Astrocyte of the spinal cord (primary cell): ENCODE data around the gene YARS1.

Source experiments
- DNase-seq: peaks from one replicate; pipeline ENCODE4 v3.0.0; 2011; ENCODE audit warnings: low read depth, low spot score
- H3K4me3 ChIP-seq: 2 replicates; pipeline ENCODE4 v1.5.1; 2011; ENCODE audit warnings: low read depth, mild to moderate bottlenecking, low read length, moderate library complexity
- in situ Hi-C: cut with HindIII; loops from 2 replicates; pipeline ENCODE4 v1.10.0; 2017; ENCODE audit warnings: low sequenced_read_pairs
- TF ChIP-seq, protein P1 (sequence below): IDR thresholded peaks from 2 replicates; pipeline ENCODE4 v1.5.1; 2012; ENCODE audit warnings: low read depth, mild to moderate bottlenecking, low read length, inconsistent platforms

YARS1 gene

DNA sequence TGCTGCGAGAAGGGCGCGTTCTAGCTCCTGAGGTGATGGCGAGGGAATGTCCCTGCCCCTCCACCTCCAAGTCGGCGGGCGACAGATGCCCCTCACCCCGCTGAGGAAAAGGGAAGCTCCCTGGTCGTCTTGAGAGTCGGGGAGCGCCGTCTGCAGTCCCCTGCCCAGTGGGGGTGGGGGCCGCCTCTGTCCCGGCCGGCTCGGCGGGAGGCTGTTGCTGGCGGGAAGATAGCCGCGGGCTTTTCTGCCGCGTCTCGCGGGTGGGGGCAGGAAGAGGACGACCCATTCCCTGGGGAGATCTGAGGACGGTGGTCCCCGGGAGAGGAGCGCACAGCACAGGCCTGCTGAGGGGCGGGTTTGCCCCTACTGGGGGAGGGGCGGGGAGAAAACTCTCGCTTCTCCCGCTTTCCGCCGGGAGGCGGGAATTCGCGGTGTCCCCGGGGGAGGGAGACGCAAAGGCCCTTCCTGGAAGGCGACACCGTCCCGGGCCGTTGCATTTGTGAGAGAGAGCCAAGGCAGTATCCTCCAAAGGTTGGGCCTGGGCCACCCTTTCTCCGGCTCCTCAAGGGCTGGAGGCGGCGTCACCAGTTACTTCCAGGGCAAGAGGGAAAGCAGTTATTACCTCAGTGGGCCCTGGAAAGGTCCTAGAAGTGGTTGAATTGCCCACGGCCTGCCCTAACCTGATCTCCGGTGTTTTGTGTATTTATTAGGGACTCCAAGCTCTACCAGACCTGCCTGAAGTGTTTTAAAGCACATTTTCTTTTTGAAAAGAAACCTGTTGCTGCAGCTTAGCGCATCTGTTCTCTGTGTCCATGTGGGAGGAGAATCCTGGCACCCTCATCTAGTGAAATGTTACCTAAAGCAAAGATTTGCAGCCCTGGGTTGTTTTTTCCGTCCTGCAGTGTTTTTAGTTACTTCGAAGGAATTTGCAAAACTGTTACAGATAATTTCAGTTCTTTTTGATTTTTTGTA, 943 bp upstream of the YARS1 start:
- peak; percentile 60 for DNase-seq
- peak overlapping the region; percentile 100 for H3K4me3 ChIP-seq
- TF ChIP-seq, protein P1, sequence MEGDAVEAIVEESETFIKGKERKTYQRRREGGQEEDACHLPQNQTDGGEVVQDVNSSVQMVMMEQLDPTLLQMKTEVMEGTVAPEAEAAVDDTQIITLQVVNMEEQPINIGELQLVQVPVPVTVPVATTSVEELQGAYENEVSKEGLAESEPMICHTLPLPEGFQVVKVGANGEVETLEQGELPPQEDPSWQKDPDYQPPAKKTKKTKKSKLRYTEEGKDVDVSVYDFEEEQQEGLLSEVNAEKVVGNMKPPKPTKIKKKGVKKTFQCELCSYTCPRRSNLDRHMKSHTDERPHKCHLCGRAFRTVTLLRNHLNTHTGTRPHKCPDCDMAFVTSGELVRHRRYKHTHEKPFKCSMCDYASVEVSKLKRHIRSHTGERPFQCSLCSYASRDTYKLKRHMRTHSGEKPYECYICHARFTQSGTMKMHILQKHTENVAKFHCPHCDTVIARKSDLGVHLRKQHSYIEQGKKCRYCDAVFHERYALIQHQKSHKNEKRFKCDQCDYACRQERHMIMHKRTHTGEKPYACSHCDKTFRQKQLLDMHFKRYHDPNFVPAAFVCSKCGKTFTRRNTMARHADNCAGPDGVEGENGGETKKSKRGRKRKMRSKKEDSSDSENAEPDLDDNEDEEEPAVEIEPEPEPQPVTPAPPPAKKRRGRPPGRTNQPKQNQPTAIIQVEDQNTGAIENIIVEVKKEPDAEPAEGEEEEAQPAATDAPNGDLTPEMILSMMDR: no peak
- in situ Hi-C loops: no loop called here

- in situ Hi-C loops: no loop called here
- H3K4me3 ChIP-seq: peak overlapping the region; percentile 100
- DNase-seq: peak; percentile 37
- TF ChIP-seq, protein P1: no peak
Observed at GRCh38 chr1:32816676-32817158, 441 bp downstream of the YARS1 start.

GRCh38 chr1:32813941-32814739, 3.0 kb downstream of the YARS1 start:
- no peak overlapping the region for H3K4me3 ChIP-seq
- DNase-seq: no peak
- in situ Hi-C loops: no loop called here
- TF ChIP-seq, protein P1: no peak

DNA sequence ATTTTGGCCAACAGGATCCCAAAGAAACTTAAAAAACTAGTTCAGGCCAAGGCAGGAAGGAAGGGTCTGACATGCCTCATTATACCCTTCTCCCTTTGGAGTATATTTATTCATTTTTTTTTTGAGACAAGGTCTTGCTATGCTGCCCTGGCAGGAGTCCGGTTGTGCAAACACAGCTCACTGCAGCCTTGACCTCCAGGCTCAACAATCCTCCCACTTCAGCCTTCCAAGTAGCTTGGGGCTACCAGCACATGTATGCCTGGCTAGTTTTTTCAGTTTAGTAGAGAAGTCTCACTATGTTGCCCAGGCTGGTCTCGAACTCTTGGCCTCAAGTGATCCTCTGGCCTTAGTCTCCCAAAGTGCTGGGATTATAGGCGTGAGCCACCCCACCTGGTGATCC, 5.2 kb downstream of the YARS1 start:
- TF ChIP-seq, protein P1: no peak
- DNase-seq: no peak
- in situ Hi-C loops: no loop called here
- H3K4me3 ChIP-seq: no peak overlapping the region

DNA sequence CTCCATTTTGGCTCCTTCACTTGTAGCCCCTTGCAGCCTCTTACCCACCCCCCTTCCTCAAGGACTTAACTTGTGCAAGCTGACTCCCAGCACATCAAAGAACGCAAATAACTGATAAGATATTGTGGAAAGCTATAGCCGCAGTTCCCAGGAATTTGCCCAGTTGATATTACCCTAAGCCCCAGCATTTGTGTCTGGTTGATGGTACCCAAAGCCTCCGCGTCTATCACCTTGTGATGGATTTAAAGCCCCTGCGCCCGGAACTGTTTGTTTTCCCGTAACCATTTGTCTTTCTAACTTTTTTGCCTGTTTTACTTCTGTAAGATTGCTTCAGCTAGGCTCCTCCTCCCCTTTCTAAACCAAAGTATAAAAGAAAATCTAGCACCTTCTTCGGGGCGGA, 5.9 kb downstream of the YARS1 start:
- TF ChIP-seq, protein P1: no peak
- in situ Hi-C loops: no loop called here
- H3K4me3 ChIP-seq: no peak overlapping the region
- DNase-seq: no peak

- no peak for DNase-seq
- H3K4me3 ChIP-seq: no peak overlapping the region
- TF ChIP-seq, protein P1: no peak
- in situ Hi-C loops: no loop called here
Observed at GRCh38 chr1:32810358-32810757, 6.8 kb downstream of the YARS1 start.
